Pons (tissue), 1 donor: ENCODE results near the gene TP53BP2.

Source experiments
- DNase-seq: peaks from one replicate; pipeline ENCODE4 v3.0.0-alpha.2; 2016; ENCODE audit warnings: low spot score

Gene TP53BP2

GRCh38 chr1:223796210-223796609 lies 49.5 kb downstream of the TP53BP2 start:
- peak; percentile 52 for DNase-seq

GRCh38 chr1:223794136-223794880 lies 51.4 kb downstream of the TP53BP2 start:
- no peak for DNase-seq

- no peak for DNase-seq
Observed at GRCh38 chr1:223793716-223794115, 52.0 kb downstream of the TP53BP2 start.

GRCh38 chr1:223792046-223792445 lies 53.7 kb downstream of the TP53BP2 start:
- DNase-seq, result no peak

GRCh38 chr1:223788746-223789415 lies 56.9 kb downstream of the TP53BP2 start:
- peak; percentile 94 for DNase-seq

- no peak for DNase-seq
Observed at GRCh38 chr1:223785808-223786207, 59.9 kb downstream of the TP53BP2 start.

- no peak for DNase-seq
Observed at GRCh38 chr1:223784541-223784940, 61.2 kb downstream of the TP53BP2 start.

GRCh38 chr1:223783676-223784075 lies 62.1 kb downstream of the TP53BP2 start:
- no peak for DNase-seq

GRCh38 chr1:223780949-223781348 lies 64.8 kb downstream of the TP53BP2 start:
- peak; percentile 54 for DNase-seq

GRCh38 chr1:223780318-223780717 lies 65.4 kb downstream of the TP53BP2 start:
- DNase-seq, result peak; percentile 64

GRCh38 chr1:223776826-223777454 lies 68.8 kb downstream of the TP53BP2 start:
- DNase-seq, result no peak

- DNase-seq, result no peak
Observed at GRCh38 chr1:223776075-223776814, 69.5 kb downstream of the TP53BP2 start.

- DNase-seq, result no peak
Observed at GRCh38 chr1:223775711-223776074, 70.1 kb downstream of the TP53BP2 start.

GRCh38 chr1:223775054-223775453 lies 70.7 kb downstream of the TP53BP2 start:
- DNase-seq, result no peak

- no peak for DNase-seq
Observed at GRCh38 chr1:223774134-223774814, 71.5 kb downstream of the TP53BP2 start.

GRCh38 chr1:223772771-223773160 lies 73.0 kb downstream of the TP53BP2 start:
- DNase-seq, result no peak

GRCh38 chr1:223771814-223772770 lies 73.7 kb downstream of the TP53BP2 start:
- DNase-seq, result peak; percentile 79

GRCh38 chr1:223771469-223771813 lies 74.3 kb downstream of the TP53BP2 start:
- no peak for DNase-seq

- no peak for DNase-seq
Observed at GRCh38 chr1:223770621-223771315, 75.0 kb downstream of the TP53BP2 start.

GRCh38 chr1:223765719-223766340 lies 79.9 kb downstream of the TP53BP2 start:
- DNase-seq, result no peak
